Measurements from ENCODE around the gene GJD2. TPM values are rescaled to one million over a fixed set of nuclear protein-coding genes. Genes with fewer than 3 reads are reported as not detected.

Gene GJD2
- total RNA-seq, 1 experiment from 2014 or later = not detected

- in situ Hi-C loops (cut with HindIII; ENCODE audit: low pct_unique_long_range_greater_than_20kb, low sequenced_read_pairs) = no loop called here
Measured at GRCh38 chr15:34713635-34714034, 41.2 kb downstream of the GJD2 start.

GRCh38 chr15:34709866-34710265 lies 44.9 kb downstream of the GJD2 start:
- in situ Hi-C loops (cut with HindIII; ENCODE audit: low pct_unique_long_range_greater_than_20kb, low sequenced_read_pairs) = no loop called here
- DNase-seq (ENCODE audit: low read depth, low spot score) = no peak

More at GRCh38 chr15:34713635-34714034, 41.2 kb downstream of the GJD2 start:
- DNase-seq (ENCODE audit: low read depth, low spot score) = no peak

DNA sequence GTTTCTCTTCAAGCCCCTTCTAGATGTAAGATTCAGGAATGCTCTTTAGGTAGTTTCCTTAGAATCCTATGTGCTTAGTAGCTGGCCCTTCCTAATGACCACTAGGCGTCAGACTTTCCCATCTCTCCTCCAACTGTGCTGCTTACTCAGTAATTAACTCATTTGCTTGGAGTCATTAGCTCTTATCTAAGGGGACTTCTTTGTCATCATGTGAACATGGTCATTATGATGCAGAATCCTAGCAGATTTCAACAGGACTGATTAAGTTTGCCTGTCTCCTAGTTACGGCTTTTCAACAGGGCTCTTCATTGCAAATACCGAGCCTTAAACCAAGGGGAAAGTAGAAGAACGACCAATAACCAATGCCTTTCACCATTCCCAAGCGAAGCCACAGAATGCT lies 46.4 kb downstream of the GJD2 start:
- peak; percentile 71 for DNase-seq (ENCODE audit: low read depth, low spot score)
- in situ Hi-C loops (cut with HindIII; ENCODE audit: low pct_unique_long_range_greater_than_20kb, low sequenced_read_pairs) = no loop called here

- in situ Hi-C loops (cut with HindIII; ENCODE audit: low pct_unique_long_range_greater_than_20kb, low sequenced_read_pairs) = no loop called here
- peak; percentile 33 for DNase-seq (ENCODE audit: low read depth, low spot score)
Measured at GRCh38 chr15:34701536-34701935, 53.3 kb downstream of the GJD2 start.

Other genes with a start within 250 kb of the GJD2 start
- 21.1 and 22.8 TPM in 2 replicates for gene GOLGA8B, start 171.3 kb downstream of the GJD2 start, total RNA-seq (2014; rRNA removed; shearing (Covaris generic))
- not detected in 2 replicates for gene ACTC1, start 40.6 kb upstream of the GJD2 start, total RNA-seq (2014; rRNA removed; shearing (Covaris generic))
- gene AQR, start 214.7 kb upstream of the GJD2 start, total RNA-seq (2014; rRNA removed; shearing (Covaris generic)) = 20.9 and 26.3 TPM in 2 replicates
- 28.7 and 30.2 TPM in 2 replicates for gene ZNF770, start 233.3 kb upstream of the GJD2 start, total RNA-seq (2014; rRNA removed; shearing (Covaris generic))